ENCODE data around the gene SF3B2.
A peak's percentile ranks its signal among the peaks of the same experiment; 100 is the strongest.
"Not testable (repeated sequence)": the region's sequence is repeated elsewhere in the genome, so short reads cannot be mapped to it uniquely, and the experiment has no call there.

The SF3B2 gene

DNA sequence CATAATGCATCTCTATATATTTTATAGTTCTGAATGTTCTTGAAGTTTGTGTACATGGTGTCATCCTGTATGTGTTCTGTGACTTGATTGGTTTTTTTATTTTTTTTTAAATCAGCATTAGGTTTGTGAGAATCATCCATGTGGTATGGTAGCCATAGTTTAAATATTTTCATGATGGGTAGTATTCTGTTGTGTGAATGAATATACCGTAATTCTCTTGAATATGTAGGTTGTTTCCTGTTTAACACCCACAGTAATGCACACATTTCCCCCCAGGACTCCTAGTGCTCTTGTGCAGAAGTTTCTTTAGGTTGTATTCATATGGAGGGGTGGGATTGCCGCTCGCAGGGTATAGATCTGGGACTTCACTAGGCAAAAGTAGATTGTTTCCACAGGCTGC, 19.9 kb downstream of the SF3B2 start:
- DNase-seq (ENCODE audit: low spot score) = no peak

- no peak for DNase-seq (ENCODE audit: low spot score)
Observed at GRCh38 chr11:66072518-66072917, 20.4 kb downstream of the SF3B2 start.

GRCh38 chr11:66073669-66074068, 21.5 kb downstream of the SF3B2 start:
- no peak for DNase-seq (ENCODE audit: low spot score)

- no peak for DNase-seq (ENCODE audit: low spot score)
Observed at GRCh38 chr11:66075273-66075672, 23.1 kb downstream of the SF3B2 start.

DNA sequence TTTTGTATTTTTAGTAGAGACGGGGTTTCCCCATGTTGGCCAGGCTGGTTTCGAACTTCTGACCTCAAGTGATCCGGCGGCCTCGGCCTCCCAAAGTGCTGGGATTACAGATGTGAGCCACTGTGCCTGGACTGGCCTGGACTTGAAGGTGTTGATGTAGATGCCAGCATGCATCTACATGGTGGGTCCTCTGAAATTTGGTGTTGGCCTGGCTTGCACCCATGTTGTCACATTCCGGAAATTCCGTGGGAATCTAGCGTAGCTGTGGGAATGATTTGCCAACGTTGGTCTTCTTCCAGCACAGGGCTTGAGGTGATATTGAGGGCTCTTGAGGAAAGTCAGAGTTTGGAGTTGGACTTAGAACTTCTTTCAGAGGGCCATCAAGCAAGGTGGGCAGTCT, 24.4 kb downstream of the SF3B2 start:
- no peak for DNase-seq (ENCODE audit: low spot score)

DNA sequence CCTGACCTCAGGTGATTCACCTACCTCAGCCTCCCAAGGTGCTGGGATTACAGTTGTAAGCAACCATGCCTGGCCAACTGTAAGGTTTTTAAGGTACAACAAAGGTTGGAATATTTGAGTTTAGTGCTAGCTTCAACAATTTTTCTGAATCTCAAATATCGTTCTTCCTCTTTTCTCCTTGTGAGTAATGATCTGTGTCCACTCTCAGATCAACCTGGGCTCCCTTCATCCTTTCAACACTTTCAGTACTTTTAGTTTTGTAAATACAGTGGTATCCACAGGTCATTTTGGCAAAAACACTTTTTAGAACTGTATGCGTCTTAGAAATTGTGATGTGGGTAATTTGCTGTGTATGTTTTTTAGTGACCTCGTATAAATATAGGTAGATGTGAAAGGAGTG, 25.8 kb downstream of the SF3B2 start:
- DNase-seq (ENCODE audit: low spot score) = no peak

DNA sequence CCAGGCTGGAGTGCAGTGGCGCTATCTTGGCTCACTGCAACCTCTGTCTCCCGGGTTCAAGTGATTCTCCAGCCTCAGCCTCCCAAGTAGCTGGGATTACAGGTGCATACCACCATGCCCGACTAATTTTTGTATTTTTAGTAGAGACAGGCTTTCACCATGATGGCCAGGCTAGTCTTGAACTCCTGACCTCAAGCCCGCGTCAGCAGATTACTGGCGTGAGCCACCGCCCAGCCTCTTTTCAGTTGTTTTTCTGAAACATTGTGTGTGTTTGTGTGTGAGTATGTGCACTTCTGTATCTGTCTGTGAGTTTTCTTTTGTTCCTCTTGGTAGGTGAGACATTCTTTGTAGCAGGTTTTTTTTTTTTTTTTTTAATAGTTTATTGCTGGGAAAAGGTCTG, 26.8 kb downstream of the SF3B2 start:
- not testable (repeated sequence) for DNase-seq (ENCODE audit: low spot score)

GRCh38 chr11:66080055-66080817, 28.1 kb downstream of the SF3B2 start:
- DNase-seq (ENCODE audit: low spot score) = peak; percentile 76

GRCh38 chr11:66081505-66081904, 29.3 kb downstream of the SF3B2 start:
- no peak for DNase-seq (ENCODE audit: low spot score)

DNA sequence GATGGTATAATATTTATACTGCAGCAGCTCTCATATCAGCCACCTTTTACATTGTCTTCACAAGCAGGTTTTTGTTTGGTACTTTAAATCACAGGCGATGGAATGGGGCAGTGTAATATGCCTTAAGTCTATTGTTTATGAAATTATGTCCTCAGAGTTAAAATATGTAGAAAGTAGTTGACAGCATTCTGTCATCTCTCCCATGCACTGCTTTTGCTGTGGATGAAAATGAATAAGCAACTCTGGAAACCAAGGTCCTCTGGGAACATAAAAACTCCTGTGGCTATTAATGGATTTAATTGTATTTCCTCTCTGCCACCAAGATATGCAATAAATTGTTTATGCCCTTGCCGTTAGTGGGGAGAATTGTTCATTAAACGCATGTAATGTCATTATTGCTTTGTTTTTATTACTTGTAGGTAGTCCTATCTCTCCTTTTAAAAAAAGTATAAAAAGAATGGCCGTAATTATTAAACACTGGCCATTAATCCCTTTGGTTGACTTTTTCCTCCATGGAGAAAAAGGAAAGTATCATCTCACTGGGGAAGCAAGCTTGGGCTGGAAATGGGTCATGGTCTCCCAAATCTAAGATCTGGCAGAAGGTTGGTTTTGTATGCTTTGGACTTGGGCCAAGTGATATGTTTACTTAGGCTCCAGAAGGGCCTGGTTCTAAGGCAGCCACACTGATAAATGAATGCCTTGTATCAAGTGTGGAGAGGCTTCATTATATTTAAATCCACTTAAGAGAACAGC, 31.0 kb downstream of the SF3B2 start:
- DNase-seq (ENCODE audit: low spot score) = peak; percentile 40

GRCh38 chr11:66083767-66084166, 31.6 kb downstream of the SF3B2 start:
- no peak for DNase-seq (ENCODE audit: low spot score)

- no peak for DNase-seq (ENCODE audit: low spot score)
Observed at GRCh38 chr11:66084821-66085475, 32.8 kb downstream of the SF3B2 start.

- DNase-seq (ENCODE audit: low spot score) = no peak
Observed at GRCh38 chr11:66087148-66087908, 35.2 kb downstream of the SF3B2 start.

DNA sequence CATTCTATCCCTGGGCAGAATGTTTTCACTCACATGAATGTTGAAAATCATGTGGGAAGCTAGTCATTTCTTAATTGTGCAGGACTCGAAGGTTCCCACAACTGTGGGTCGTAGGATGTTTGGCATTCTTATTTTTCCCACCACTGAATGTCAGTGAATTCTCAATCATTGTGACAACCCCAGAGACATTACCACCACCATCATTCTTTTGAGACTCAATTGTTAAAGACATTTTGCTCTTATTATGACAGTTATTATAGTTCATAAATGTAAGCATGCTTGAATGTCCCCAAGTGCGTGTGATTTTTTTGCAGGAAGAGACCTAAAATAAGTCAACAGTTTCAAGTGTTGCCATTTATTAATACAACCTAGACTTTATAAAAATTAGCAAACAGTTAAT, 36.9 kb downstream of the SF3B2 start:
- no peak for DNase-seq (ENCODE audit: low spot score)

DNA sequence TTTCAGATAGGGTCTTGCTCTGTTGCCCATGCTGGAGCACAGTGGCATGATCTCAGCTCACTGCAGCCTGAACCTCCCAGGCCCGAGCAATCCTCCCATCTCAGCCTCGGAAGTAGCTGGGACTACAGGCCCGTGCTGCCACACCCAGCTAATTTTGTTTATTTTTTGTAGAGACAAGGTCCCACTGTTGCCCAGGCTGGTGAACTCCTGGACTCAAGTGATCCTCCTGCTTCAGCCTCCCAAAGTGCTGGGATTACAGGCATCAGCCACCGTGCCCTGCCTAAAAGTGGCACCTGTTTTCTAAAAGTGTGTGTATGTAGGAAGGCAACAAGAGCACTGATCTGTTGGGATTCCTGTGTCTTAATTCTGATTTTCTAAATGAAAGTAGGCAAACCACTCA, 38.1 kb downstream of the SF3B2 start:
- no peak for DNase-seq (ENCODE audit: low spot score)

DNA sequence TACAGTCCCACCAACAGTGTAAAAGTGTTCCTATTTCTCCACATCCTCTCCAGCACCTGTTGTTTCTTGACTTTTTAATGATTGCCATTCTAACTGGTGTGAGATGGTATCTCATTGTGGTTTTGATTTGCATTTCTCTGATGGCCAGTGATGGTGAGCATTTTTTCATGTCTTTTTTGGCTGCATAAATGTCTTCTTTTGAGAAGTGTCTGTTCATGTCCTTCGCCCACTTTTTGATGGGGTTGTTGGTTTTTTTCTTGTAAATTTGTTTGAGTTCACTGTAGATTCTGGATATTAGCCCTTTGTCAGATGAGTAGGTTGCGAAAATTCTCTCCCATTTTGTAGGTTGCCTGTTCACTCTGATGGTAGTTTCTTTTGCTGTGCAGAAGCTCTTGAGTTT, 40.0 kb downstream of the SF3B2 start:
- not testable (repeated sequence) for DNase-seq (ENCODE audit: low spot score)

DNA sequence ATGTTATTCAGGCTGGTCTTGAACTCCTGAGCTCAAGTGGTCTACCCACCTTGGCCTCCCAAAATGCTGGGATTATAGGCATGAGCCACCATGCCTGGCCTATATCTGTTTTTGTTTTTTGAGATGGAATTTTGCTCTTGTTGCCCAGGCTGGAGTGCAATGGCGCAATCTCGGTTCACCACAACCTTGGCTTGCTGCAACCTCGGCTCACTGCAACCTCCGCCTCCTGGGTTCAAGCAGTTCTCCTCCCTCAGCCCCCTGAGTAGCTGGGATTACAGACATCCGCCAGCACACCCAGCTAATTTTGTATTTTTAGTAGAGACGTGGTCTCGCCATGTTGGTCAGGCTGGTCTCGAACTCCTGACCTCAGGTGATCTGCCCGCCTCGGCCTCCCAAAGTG, 47.6 kb downstream of the SF3B2 start:
- not testable (repeated sequence) for DNase-seq (ENCODE audit: low spot score)

GRCh38 chr11:66100272-66101065, 48.3 kb downstream of the SF3B2 start:
- no peak for DNase-seq (ENCODE audit: low spot score)

GRCh38 chr11:66101066-66101464, 48.9 kb downstream of the SF3B2 start:
- no peak for DNase-seq (ENCODE audit: low spot score)

- no peak for DNase-seq (ENCODE audit: low spot score)
Observed at GRCh38 chr11:66104057-66104638, 52.0 kb downstream of the SF3B2 start.
